ENCODE measurements around the gene MTUS2.

MTUS2 gene

GRCh38 chr13:29550430-29550988 lies 730.4 kb downstream of the MTUS2 start:
- DNase-seq (ENCODE audit: low spot score): no peak

DNA sequence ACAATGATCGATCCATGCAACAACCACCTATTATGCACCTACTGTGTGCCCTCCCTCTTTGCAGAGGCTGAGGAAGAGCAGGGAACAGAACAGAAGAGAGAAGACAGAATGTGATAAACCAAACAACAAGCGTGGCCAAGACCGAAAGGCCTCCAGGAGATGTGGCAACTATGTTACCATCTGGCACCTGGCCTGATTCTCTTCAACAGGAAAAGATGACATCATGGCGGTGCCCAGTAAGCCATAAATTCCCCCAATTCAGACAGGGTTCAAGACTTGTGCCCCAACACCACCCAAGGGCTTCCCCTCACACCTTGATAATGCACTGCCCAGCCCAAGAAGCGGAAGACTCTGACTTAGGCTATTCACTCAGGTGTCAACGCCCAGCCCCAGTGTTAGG lies 731.1 kb downstream of the MTUS2 start:
- no peak for DNase-seq (ENCODE audit: low spot score)
